Measurements from ENCODE around the gene ORAI2.

- TF ChIP-seq EZH2 (IDR thresholded peaks at IDR 0.05; ENCODE audit: low read length, missing control alignments): no peak
- TF ChIP-seq, protein P1, sequence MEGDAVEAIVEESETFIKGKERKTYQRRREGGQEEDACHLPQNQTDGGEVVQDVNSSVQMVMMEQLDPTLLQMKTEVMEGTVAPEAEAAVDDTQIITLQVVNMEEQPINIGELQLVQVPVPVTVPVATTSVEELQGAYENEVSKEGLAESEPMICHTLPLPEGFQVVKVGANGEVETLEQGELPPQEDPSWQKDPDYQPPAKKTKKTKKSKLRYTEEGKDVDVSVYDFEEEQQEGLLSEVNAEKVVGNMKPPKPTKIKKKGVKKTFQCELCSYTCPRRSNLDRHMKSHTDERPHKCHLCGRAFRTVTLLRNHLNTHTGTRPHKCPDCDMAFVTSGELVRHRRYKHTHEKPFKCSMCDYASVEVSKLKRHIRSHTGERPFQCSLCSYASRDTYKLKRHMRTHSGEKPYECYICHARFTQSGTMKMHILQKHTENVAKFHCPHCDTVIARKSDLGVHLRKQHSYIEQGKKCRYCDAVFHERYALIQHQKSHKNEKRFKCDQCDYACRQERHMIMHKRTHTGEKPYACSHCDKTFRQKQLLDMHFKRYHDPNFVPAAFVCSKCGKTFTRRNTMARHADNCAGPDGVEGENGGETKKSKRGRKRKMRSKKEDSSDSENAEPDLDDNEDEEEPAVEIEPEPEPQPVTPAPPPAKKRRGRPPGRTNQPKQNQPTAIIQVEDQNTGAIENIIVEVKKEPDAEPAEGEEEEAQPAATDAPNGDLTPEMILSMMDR (conservative IDR thresholded peaks at IDR 0.05 in 1 of 2, IDR thresholded peaks at IDR 0.05 in 1 of 2; ENCODE audit: low read depth in 1 of 2, low read length in 2 of 2): no peak
These were observed 6.4 kb upstream of the ORAI2 start for GRCh38 chr7:102427019-102427405.
